GM23338 (cell line): ENCODE measurements around the gene POFUT2. TPM values are rescaled to one million over a fixed set of nuclear protein-coding genes. Genes with fewer than 3 reads are reported as not detected.

Experiments used
- ATAC-seq: fragments of 200-7000 bp; cut with Tn5 transposase; 3 replicates; pipeline ENCODE4 v1.9.1; 2020
- DNase-seq: peaks from one replicate; pipeline ENCODE4 v3.0.0-alpha.2; 2015; ENCODE audit warnings: low spot score
- H2AFZ ChIP-seq: fragments of 200-600 bp; sonication (generic); 2 replicates; pipeline ENCODE4 v1.8.0; 2016; ENCODE audit warnings: antibody characterized with exemption, mild to moderate bottlenecking, moderate library complexity
- H3F3A ChIP-seq: fragments of 200-600 bp; sonication (generic); replicated peaks from 2 replicates; pipeline ENCODE4 v1.8.0; 2017; ENCODE audit warnings: antibody characterized with exemption, mixed run types, low read depth
- H3K27ac ChIP-seq: fragments of 200-600 bp; sonication (generic); 2 replicates; pipeline ENCODE4 v1.6.1; 2016; ENCODE audit warnings: low read depth
- H3K27me3 ChIP-seq: fragments of 200-600 bp; sonication (generic); 2 replicates; pipeline ENCODE4 v1.8.0; 2016; ENCODE audit warnings: mild to moderate bottlenecking, mixed run types, moderate library complexity; ENCODE audit not compliant: insufficient read depth
- H3K36me3 ChIP-seq: fragments of 200-600 bp; sonication (generic); 2 replicates; pipeline ENCODE4 v1.8.0; 2016; ENCODE audit warnings: mild to moderate bottlenecking; ENCODE audit not compliant: insufficient read depth
- H3K4me1 ChIP-seq: fragments of 200-600 bp; sonication (generic); 2 replicates; pipeline ENCODE4 v1.8.0; 2016; ENCODE audit warnings: mild to moderate bottlenecking, moderate library complexity; ENCODE audit not compliant: insufficient read depth
- H3K4me2 ChIP-seq: fragments of 200-600 bp; sonication (generic); 2 replicates; pipeline ENCODE4 v1.7.1; 2017; ENCODE audit warnings: mixed run types
- H3K4me3 ChIP-seq: fragments of 200-600 bp; sonication (generic); 2 replicates; pipeline ENCODE4 v1.6.1; 2016; ENCODE audit warnings: mixed run types
- H3K79me2 ChIP-seq: fragments of 200-600 bp; sonication (generic); replicated peaks from 2 replicates; pipeline ENCODE4 v1.8.0; 2017; ENCODE audit warnings: mild to moderate bottlenecking; ENCODE audit not compliant: insufficient read depth
- H3K9me2 ChIP-seq: fragments of 200-600 bp; sonication (generic); 2 replicates; pipeline ENCODE4 v1.8.0; 2017; ENCODE audit not compliant: insufficient read depth
- H4K20me1 ChIP-seq: fragments of 200-600 bp; sonication (generic); replicated peaks from 2 replicates; pipeline ENCODE4 v1.8.0; 2017; ENCODE audit warnings: mild to moderate bottlenecking; ENCODE audit not compliant: insufficient read depth
- H3K27ac Mint-ChIP-seq: 2 replicates; pipeline ENCODE4 v1.8.0; 2020; ENCODE audit warnings: inconsistent platforms, mild to moderate bottlenecking, moderate library complexity, mixed read lengths
- H3K27me3 Mint-ChIP-seq: 3 replicates; pipeline ENCODE4 v1.8.0; 2022; ENCODE audit warnings: low read depth, mild to moderate bottlenecking, moderate library complexity, mixed read lengths, inconsistent platforms; ENCODE audit not compliant: insufficient read depth, poor library complexity
- H3K36me3 Mint-ChIP-seq: 3 replicates; pipeline ENCODE4 v1.8.0; 2021; ENCODE audit warnings: low read depth, mild to moderate bottlenecking, inconsistent platforms, moderate library complexity, mixed read lengths
- H3K4me1 Mint-ChIP-seq: 3 replicates; pipeline ENCODE4 v1.8.0; 2020; ENCODE audit warnings: mild to moderate bottlenecking, inconsistent platforms, mixed read lengths
- H3K4me3 Mint-ChIP-seq: 3 replicates; pipeline ENCODE4 v1.8.0; 2021; ENCODE audit warnings: moderate library complexity, mild to moderate bottlenecking, inconsistent platforms, mixed read lengths
- H3K9me3 Mint-ChIP-seq: 3 replicates; pipeline ENCODE4 v1.8.0; 2020; ENCODE audit warnings: moderate library complexity, mild to moderate bottlenecking, inconsistent platforms, mixed read lengths
- CREB1 ChIP-seq: fragments of 250-450 bp; sonication (Bioruptor Pico); IDR thresholded peaks from 2 replicates; pipeline ENCODE4 v1.5.0; 2020; ENCODE audit warnings: low read depth, mild to moderate bottlenecking, moderate library complexity
- CTCF ChIP-seq, 2 experiments: fragments of 200-600 bp in 1 of 2; sonication (generic) in 1 of 2; conservative IDR thresholded peaks; 2 replicates each; pipeline versions ENCODE4 v1.5.1 to v1.6.1; 2016 to 2017; ENCODE audit warnings: antibody characterized with exemption in 2 of 2, low read depth in 2 of 2, mild to moderate bottlenecking in 2 of 2, moderate library complexity in 1 of 2
- ETS1 ChIP-seq: IDR thresholded peaks from 2 replicates; pipeline ENCODE4 v1.6.1; 2016; ENCODE audit warnings: antibody characterized with exemption
- EZH2 ChIP-seq: fragments of 200-600 bp; sonication (generic); IDR thresholded peaks from one replicate; pipeline ENCODE4 v1.8.0; 2017; ENCODE audit warnings: antibody characterized with exemption, mild to moderate bottlenecking, low read depth; ENCODE audit not compliant: unreplicated experiment
- JUNB ChIP-seq: IDR thresholded peaks from one replicate; pipeline ENCODE4 v1.6.1; 2016; ENCODE audit warnings: antibody characterized with exemption; ENCODE audit not compliant: unreplicated experiment
- NANOG ChIP-seq: IDR thresholded peaks from 2 replicates; pipeline ENCODE4 v1.6.1; 2016; ENCODE audit warnings: antibody characterized with exemption, borderline replicate concordance
- POLR2AphosphoS5 ChIP-seq: IDR thresholded peaks from 2 replicates; pipeline ENCODE4 v1.6.1; 2016; ENCODE audit warnings: antibody characterized with exemption, low read depth
- STAT1 ChIP-seq: IDR thresholded peaks from one replicate; pipeline ENCODE4 v1.6.1; 2016; ENCODE audit warnings: antibody characterized with exemption; ENCODE audit not compliant: unreplicated experiment
- ZNF331 ChIP-seq: fragments of 250-450 bp; sonication (Bioruptor Pico); IDR thresholded peaks from 2 replicates; pipeline ENCODE4 v1.5.0; 2020; ENCODE audit warnings: low read depth, mild to moderate bottlenecking, moderate library complexity
- ZNF462 ChIP-seq: fragments of 250-450 bp; sonication (Bioruptor Pico); IDR thresholded peaks from 2 replicates; pipeline ENCODE4 v1.5.0; 2020; ENCODE audit warnings: mild to moderate bottlenecking, moderate library complexity
- polyA plus RNA-seq: library from polyadenylated mRNA; unstranded; fragments of >200 nt; fragmentation: Nextera tagmentation; extraction: Ambion mirVana; gene quantifications from 2 replicates; pipeline ENCODE4 v1.2.1, GENCODE V29; 2016
- total RNA-seq: library from RNA; depleted of rRNA; stranded (reverse); fragments of >200 nt; shearing (Covaris generic); gene quantifications from 2 replicates; pipeline ENCODE4 v1.2.3, GENCODE V29; 2014

The POFUT2 gene
- total and polyA plus RNA-seq, 2 experiments from 2014 or later, result 12.1 to 34.5 TPM

GRCh38 chr21:45249626-45250025 is 38.1 kb downstream of the POFUT2 start:
- Histone ChIP-seq H3K27ac (no peak overlapping the region), H3F3A (no peaks in the 10 kb centered on the region), H2AFZ (no peak overlapping the region; the same call in 1 of the 2 replicates), H3K4me2 (no peak overlapping the region), H3K9me2 (no peaks in the 10 kb centered on the region), H4K20me1 (no peaks in the 10 kb centered on the region), H3K4me1 (no peaks in the 10 kb centered on the region), H3K27me3 (no peaks in the 10 kb centered on the region), H3K79me2 (no peaks in the 10 kb centered on the region), H3K36me3 (no peaks in the 10 kb centered on the region), H3K4me3 (no peak overlapping the region)
- Mint-ChIP-seq H3K27ac (no peak overlapping the region), H3K9me3 (peaks cover 7% of the 10 kb centered on the region), H3K36me3 (no peaks in the 10 kb centered on the region), H3K4me1 (peaks cover 22% of the 10 kb centered on the region), H3K27me3 (peaks cover 5% of the 10 kb centered on the region), H3K4me3 (peak overlapping the region; percentile 54; the same call in 2 of the 3 replicates)
- DNase-seq (no peak), ATAC-seq (no peak)
- no peak for TF ChIP-seq CREB1 (CRISPR knock-in tag)
- no peak for TF ChIP-seq STAT1
- no peak for TF ChIP-seq ZNF462
- TF ChIP-seq JUNB, result no peak
- no peak for TF ChIP-seq ETS1

GRCh38 chr21:45248893-45249381 is 38.8 kb downstream of the POFUT2 start:
- no peaks in the 10 kb centered on the region for H3K79me2 ChIP-seq
- peak; percentile 42 for DNase-seq
- Mint-ChIP-seq H3K4me3 (peak overlapping the region; percentile 54), H3K36me3 (no peaks in the 10 kb centered on the region; the same call in 1 of the 3 replicates), H3K27ac (no peak overlapping the region), H3K4me1 (peaks cover 22% of the 10 kb centered on the region), H3K27me3 (peaks cover 4% of the 10 kb centered on the region), H3K9me3 (peaks cover 14% of the 10 kb centered on the region)
- no peaks in the 10 kb centered on the region for H4K20me1 ChIP-seq
- ATAC-seq, result peak; percentile 76
- no peak overlapping the region for H3K4me3 ChIP-seq
- peak overlapping the region; percentile 68 for H3K4me2 ChIP-seq
- H3K27ac ChIP-seq, result no peak overlapping the region
- H3F3A ChIP-seq, result no peaks in the 10 kb centered on the region
- H3K27me3 ChIP-seq, result no peaks in the 10 kb centered on the region
- H3K4me1 ChIP-seq, result no peaks in the 10 kb centered on the region
- H3K36me3 ChIP-seq, result no peaks in the 10 kb centered on the region
- H3K9me2 ChIP-seq, result no peaks in the 10 kb centered on the region
- peak overlapping the region; percentile 90 for H2AFZ ChIP-seq
- TF ChIP-seq ETS1, result no peak
- no peak for TF ChIP-seq POLR2AphosphoS5
- TF ChIP-seq CTCF (conservative IDR thresholded peaks at IDR 0.05; ENCODE audit: low read depth in 2 of 2), result no peak
- no peak for TF ChIP-seq JUNB
- TF ChIP-seq NANOG, result no peak
- TF ChIP-seq ZNF331 (CRISPR knock-in tag), result no peak
- TF ChIP-seq EZH2, result no peak
